ENCODE measurements around the gene SLC9A3. TPM values are rescaled to one million over a fixed set of nuclear protein-coding genes. Genes with fewer than 3 reads are reported as not detected.

The SLC9A3 gene
- total RNA-seq, 1 donor from 2014 or later, result 1.1 TPM

DNA sequence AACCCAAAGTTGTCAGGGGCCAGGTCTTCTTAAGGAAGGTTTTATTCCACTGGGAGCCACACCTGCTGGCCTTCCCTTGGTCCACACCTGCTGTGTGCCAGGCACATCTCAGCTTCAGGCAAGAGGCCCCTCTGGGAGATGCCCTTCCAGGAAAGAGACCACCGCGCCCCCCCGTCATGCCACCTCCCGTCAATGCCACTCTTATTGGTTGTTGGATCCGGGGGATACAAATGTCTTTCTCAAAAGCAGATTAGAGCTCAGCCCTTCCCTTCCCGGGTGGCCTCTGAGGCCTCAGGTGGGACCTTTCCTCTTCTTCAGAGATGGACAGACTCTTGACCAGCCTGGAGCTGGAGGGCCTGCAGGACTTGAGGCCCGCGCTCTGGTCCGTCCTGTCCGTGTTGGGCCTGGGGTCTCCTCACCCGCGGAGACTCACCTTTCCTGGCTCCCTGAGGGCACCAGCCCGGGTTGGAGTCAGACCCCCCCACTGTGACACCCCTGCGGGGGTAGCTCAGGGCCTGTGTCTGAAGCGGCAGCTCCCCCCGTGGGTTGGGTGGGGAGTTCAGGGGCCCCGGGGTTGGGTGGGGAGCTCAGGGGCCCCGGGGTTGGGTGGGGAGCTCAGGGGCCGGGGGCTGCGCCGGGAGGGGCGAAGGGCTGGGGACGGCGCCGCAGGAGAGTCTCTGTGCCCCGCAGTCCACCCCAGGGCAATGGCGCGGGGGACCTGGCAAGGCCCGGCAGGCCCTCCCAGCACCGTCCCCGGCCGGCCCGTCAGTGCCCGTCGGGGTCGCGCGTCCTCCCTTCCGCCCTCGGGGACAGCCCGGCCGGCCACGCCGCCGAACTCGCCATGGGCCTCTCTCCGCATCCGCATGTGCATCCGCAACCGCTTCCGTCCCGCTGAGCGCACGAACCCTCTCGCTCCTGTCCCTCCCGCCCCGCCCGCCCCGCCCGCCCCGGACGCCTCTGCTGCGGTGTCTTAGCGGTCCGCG lies 3.7 kb upstream of the SLC9A3 start:
- DNase-seq (ENCODE audit: low spot score), result no peak

DNA sequence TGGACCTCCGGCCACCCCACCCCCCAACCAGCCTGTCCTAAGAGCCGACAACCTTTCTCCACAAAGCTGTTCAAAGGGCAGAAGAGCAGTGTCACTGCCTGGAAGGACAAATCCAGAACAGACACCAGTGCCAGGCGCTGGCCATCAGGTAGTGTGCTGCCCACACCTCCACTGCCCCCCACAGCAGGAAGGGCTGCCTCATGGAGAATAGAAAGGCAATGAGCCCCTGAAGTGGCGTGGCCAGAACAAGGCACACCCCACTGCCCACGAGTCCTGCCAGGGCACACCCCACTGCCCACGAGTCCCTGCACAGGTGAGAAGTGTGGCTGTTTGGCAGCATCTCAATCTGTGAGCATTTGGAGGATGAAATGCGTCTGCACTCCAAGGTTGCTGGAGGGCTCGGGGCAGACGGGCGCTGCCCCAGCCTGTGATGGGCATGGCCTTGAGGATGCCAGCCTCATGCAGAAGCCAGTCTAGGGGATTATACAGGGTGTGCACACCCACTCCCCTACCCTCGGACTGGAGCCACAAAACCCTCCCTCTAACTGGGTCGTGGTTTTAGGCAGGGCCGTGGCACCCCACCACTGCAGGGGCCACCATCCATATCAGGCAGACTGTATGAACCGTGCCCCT lies 2.3 kb upstream of the SLC9A3 start:
- no peak for DNase-seq (ENCODE audit: low spot score)

DNA sequence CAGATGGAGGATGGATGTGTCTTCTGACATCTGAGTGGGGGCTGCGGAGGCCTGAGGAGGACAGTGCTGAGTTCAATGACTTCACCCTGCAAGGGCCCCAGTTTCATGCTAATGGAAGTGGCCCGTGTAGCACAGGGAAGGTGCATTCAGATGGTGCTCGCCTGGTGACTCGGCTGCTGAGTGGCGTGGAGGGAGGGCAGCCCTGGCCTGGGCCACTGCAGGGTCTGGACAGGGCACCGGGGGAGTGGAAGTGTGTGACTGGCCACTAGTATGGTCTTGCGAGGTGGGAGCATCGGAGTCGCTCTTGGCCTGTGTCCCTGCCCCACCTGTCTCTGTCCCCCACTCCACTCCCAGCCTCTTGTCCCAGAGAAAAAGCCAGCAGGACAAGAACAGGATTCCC lies 1.7 kb upstream of the SLC9A3 start:
- no peak for DNase-seq (ENCODE audit: low spot score)

DNA sequence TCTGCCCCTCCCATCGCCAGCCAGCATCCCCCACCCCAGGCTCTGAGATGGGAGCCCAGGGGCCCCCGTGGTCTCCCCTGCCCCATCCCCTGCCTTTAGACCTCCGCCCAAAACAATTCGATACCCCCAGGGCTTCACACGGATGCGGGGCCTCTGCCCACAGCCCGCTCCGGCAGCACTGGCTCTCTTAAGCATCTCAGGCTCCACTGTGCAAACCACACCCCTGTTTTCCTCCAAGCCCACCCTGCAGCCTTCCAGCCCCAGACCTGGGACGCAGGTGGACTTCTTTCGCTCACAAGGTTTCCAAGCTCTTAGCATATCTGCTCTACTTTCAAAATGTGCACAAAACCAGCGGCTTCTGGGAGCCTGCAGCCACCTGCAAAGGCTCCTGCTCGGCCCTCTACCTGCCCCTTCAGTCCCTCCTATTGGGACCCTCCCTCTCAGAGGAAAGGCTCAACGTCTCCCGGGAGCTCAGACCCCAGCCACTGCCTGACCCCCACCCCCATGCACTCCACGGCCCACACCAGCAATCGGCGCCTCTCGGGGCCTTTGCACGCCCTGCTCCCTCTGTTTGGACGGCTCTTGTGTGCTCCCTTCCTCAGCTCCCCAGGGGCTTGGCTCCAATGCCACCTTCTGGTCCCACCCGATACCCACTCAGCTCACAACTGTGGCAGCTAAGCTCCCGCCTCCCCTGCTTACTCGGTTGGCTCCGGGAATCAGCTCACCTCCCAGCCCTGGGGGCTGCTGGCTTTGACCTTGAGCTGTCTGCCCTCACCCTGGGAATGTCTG lies 918 bp upstream of the SLC9A3 start:
- DNase-seq (ENCODE audit: low spot score), result no peak

DNA sequence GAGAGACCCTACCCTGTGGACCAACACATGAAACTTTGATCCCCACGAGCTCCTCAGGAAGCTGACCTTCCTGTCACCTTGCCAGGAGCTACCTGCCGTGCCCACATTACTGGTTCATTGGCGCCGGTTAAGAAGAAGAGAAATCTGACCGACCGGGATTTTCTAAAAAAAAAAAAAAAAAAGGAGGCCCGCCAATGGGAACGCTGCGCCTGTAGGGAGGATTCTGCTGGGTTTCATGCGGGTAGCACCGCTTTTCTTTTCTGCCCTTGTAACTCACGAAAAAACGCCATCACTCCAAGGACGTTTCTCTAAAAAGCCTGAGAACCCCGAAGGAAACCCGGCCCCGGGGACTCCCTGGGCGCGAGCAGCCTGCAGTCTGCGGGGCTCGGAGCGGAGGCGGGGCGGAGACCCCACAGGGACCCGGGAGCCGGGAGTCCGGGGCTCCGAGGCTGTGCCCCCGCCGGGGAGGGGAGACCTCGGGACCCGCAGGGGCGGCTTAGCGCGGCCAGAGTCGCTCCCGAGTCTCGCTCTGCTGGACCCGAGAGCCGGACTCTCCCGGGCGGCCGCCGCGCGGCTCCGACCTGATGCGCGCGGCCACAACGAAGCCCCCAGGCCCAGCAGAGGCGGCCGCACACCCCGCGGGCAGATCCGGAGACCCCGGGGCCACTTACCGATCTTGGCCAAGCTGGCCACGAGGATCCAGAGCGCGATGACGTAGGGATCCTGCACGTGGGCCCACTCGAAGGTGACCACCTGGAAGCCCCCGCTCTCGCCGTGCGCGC lies 617 bp downstream of the SLC9A3 start:
- DNase-seq (ENCODE audit: low spot score), result no peak

DNA sequence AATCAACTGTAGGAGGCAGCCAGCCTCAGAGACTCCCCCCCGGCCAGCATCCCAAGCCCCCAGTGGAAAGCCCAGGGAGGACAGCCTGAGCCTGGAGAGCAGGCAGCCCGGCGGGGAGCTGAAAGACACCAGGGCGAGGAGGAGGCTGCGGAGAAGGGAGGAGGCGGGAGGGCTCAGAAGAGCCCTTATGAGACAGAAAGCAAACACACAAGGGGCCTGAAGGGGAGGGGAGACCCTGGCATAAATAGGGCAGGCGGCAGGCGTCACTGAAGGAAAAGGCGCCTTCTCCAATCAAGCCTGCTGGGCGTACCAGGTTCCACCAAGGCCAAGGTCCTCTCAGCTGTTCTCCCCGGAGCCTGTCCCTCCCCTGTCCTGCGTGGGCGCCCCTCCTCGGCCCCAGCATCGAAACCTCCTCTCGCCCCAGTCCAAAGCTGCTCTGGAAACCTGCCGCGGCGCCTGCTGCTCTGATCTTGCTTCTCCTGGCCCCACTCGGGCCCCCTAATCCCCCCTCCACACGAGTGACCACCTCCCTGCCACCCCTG lies 1.3 kb downstream of the SLC9A3 start:
- no peak for DNase-seq (ENCODE audit: low spot score)

DNA sequence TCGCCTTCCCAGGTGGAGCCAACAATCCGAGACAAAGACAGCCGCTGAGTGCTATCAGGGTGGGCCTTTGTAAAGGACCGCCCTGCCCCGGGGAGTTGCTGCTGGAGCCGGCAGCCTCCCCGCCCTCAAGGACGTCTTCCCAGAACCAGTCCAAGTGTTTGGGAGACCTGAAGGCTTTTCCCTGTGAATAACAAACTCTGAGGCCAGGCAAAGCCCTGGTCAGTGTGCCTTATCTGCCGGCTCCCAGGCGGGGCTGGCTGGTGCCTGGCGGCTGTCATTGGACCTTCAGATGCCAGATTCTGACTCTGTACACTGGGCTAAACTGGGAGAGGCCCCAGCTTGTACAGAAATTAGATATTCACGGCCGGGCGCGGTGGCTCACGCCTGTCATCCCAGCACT lies 2.1 kb downstream of the SLC9A3 start:
- DNase-seq (ENCODE audit: low spot score), result no peak

DNA sequence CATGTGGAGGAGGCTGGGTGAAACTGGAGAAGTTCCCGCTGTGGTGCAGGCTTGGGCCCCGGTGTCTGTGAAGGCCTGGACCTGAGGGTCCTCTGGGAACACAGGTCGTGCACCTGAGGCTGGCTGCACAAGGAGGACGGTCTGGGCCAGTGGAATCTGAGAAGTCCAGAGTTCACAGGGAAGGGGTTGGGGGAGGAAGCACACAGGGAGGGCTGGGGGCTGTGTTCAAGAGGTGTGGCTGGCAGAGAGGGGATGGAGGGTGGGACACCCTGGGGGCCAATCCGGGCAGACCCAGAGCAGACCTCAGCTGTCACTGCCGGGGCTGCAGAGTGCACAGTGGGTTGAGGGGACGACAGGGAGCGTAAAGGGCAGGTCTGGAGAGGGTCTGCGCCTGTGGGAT lies 2.6 kb downstream of the SLC9A3 start:
- no peak for DNase-seq (ENCODE audit: low spot score)

DNA sequence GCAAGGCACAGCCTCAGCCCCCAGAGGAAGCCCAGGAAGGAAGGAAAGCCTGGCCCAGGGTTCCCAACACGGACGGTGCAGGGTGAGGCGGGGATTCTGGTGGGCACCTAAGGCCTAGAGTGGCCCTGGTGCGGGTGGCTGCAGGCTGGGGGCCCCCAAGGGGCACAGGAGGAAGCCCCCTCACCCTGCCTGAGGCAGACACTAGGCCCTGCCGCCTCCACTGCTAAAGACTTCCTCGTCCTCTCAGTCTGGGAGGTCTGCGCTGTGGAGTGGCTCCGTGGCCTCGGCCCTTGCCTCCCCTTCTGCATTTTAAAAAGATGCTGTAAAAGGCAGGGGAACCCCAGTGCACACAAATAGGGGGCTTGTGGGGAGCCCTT lies 3.4 kb downstream of the SLC9A3 start:
- DNase-seq (ENCODE audit: low spot score), result no peak

DNA sequence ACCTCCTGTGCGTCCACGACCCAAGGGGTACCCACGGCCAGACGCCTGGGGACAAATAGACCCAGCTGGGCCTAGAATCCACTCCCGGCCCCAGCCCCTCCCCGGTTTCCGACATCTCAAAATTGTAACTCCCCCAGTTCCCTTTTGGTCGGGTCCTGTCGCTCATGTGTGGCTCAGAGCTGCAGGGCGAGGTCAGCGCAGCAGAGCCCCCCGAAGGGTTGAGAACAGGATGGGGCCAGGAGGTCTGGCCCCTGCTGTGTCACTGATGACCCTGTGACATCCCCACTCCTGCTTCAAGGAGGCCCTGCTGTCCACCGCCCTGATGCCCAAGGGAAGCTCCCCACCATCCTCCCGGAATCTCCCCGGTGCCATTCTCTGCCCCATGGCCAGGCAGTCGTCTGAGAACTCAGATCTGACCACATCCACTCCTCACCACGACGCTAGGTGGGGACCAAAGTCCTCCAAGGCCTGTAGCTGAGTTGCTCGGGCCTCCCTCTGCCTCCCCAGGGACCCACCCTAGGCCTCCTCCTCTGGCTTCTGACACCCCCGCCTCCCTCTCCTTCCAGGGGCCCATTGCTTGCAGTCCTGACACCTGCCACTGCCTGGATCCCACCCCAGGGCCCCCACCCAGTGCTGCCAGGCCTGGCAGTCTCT lies 3.9 kb downstream of the SLC9A3 start:
- no peak for DNase-seq (ENCODE audit: low spot score)

DNA sequence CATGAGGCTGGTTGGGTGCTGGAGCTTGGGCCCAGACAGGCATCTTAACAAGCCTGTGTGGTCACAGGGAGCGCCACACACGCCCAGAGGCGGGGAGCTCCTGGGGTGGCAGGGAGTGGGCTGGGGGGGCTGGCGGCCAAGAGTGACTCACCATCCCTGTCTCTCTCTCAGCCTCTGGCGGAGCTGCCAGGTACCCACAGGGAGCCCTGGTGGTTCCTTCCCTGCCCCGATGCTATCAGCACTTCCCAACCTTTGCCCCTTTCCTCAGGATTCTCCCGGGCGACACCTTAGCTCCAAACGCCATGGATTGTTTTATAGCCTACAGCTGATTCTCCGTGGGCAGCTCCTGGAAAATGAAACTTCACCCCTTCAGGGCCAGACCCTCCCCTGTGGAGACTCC lies 5.5 kb downstream of the SLC9A3 start:
- no peak for DNase-seq (ENCODE audit: low spot score)

DNA sequence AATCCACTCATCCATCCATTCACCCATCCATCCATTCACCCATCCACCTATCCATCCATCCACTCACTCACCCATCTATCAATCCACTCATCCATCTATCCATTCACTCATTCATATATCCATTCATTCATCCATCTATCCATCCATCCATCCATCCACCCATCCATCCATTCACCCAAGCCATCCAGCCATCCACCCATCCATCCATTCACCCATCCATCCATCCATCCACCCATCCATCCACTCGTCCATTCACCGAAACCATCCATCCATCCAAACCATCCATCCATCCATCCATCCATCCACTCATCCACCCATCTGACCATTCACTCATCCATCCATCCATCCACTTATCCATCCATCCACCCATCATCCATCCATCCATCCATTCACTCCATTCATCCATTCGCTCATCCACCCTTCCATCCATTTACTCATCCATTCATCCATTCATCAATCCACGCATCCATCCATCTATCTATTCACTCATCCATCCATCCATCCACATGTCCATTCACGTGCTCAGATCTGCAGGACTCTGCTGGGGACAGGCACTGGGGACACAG lies 6.6 kb downstream of the SLC9A3 start:
- no peak for DNase-seq (ENCODE audit: low spot score)

DNA sequence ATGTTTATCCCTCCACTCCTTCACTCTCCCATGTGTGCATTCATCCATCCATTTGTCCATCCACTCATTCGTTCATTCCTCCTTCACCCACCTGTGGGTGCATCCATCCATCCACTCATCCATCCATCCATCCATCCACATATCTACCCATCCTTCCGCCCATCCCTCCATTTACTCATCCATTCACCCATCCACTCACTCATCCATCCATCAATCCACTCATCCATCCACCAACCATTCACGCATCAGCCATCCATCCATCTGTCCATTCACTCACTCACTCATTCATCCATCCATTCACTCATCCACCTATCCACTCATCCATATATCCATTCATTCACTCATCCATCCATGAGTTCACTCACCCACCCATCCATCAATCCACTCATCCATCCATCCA lies 7.3 kb downstream of the SLC9A3 start:
- no peak for DNase-seq (ENCODE audit: low spot score)

DNA sequence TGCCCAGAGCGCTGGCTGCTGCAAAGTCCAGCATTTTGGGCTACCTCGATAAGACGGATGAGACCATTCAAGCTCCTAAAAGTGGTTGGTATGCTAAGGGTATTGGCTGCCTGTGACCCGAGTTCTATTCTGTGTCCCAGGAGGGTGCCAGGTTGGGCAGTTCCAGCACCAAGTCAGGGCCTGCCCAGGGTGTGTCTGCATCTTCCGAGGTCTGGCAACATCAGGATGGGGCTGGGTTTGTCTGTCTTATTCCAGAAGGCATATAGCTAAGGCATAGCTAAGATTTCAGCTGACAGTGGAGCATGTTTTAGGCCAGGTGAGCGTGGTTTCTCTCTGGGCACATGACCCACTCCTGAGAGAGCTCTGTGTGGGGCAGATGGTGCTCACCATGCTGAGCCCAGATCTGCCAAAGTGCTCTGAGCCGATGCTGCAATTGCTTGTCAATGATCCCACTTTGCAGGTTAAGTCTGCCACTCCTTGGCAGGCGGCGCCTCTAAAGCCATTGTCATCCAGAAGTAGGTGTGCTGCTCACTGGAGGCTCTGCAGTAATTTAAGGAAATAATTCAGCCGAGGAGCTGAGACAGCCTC lies 7.8 kb downstream of the SLC9A3 start:
- DNase-seq (ENCODE audit: low spot score), result no peak

DNA sequence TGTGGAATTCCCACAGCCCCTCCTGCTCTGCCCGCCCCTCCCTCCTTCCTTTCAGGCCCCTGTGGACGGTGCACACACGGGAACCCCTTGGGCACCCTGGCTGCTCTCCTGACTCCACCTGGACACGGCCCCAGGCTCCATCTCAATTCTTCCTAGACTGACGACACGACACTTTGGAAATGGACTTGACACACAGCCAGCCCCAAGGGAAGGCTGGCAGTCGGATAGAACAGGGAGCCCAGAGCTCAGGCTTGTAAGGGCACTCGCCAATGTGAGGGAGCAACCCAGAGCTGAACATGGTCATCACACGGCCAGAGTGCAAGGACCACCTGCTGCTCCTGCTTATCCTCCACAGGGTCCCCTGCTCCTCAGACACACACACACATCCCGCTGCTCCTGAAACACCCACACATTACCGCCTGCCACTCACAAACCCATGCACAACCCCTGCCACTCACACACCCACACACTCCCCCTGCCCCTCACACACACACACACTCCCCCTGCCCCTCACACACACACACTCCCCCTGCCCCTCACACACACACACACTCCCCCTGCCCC lies 8.9 kb downstream of the SLC9A3 start:
- DNase-seq (ENCODE audit: low spot score), result no peak

DNA sequence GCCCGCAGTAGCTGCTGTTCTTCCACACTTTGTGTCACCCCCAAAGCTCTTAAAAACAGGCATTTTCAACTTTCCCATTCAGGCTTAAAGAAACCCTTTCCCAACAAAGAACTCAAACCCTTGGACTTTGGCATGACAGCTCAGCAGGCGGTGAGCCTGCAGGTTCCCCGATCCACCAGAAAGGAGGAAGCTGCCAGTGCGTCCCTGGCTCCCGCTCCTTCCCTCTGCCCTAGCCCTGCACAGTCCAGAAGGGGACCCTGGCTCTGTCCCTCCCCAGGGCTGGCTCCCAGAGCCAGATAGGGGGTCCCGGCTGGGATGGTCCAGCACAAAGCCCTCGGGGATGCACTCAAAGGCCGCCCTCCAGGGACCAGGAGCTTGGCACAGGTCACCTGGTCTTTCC lies 9.6 kb downstream of the SLC9A3 start:
- no peak for DNase-seq (ENCODE audit: low spot score)

DNA sequence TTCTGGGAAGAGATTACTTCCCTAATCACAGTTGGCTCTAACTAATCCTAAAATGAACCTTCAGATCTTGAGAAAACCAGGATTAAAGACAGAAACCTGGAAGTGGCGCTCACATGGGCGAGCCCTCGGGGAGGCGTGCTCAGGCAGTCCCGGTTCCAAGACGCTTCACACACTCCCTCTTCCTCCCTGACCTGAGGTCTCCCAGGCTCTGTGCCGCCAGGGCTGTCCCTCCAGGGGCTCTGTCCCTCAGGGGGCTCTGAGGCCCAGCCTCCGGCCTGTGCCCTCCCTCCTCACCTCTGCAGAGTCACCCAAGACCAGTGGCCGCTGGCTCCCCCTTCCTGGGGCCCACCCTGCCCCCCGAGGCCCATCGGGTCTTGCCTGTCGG lies 10.2 kb downstream of the SLC9A3 start:
- no peak for DNase-seq (ENCODE audit: low spot score)

DNA sequence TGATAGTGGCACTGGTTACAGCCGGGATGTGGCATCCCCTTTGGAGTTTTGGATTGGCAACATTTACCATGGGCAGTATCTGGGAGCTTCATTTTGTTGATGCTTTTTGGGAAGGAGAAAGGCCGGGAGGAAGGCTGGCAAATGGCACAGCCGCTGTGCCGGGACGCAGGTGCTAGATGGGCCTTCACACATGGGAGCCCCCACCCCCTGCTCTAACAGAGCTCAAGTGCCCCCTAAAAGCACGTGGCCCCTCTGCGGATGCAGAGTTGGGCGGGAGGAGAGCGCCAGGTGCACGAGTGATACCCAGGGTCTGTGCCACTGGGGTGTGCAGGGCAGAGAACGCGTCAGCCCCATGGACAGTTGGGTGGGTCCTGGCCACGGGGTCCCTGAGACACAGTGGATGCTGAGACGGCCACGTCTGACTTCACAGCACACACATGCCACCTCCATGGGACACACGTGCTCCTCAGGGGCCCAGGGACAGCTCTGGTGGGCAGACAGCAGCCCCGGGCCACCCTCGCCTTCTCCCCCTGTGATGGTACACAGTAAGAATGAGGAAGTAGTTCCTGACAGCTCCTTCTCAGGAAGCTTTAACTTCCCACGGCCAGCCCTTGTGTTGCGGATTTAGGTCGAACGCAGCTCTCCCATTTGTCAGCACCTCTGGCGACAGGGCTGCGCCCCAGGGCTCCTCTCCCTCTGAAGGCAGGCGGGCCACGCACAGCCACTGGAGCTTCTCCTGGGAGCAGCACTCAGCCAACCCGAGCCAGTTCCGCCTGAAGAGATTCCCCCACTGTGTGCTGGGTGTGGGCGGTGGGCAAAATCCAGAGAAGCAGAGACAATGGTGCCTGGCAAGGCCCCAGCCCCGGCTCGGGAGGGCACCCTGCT lies 10.8 kb downstream of the SLC9A3 start:
- no peak for DNase-seq (ENCODE audit: low spot score)

Data from mesenteric fat pad (tissue), 1 donor.